Measurements from ENCODE around the gene CCSAP. TPM values are rescaled to one million over a fixed set of nuclear protein-coding genes. Genes with fewer than 3 reads are reported as not detected.
A peak's percentile ranks its signal among the peaks of the same experiment; 100 is the strongest.

The CCSAP gene
- total RNA-seq, 1 experiment from 2014 or later: 8.6 TPM

DNA sequence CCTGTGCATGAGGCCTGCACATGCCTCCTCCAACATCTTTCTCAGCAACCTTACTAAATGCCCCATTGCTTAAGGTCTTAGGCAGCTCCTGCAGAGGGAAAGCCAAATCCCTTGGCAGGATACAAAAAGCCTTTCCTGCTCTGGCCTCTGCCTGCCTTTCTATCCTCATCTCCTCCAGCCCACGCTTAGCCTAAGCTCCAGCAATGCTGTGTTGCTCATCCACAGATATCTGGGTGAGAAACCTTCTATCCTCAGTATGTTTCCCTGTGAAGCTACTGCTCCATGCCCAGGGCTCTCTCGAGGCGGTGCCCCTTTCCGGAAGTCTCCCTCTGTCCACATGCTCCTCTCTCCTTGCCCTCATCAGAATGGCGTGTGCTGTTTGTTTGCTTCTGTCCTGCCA, 37.0 kb upstream of the CCSAP start:
- Mint-ChIP-seq H3K36me3 (no peaks in the 10 kb centered on the region), H3K4me3 (peak overlapping the region; percentile 19), H3K9me3 (no peaks in the 10 kb centered on the region), H3K4me1 (peaks cover 33% of the 10 kb centered on the region), H3K27me3 (ENCODE audit: low read depth) (peaks cover 5% of the 10 kb centered on the region), H3K27ac (no peak overlapping the region)
- TF ChIP-seq, protein P1, sequence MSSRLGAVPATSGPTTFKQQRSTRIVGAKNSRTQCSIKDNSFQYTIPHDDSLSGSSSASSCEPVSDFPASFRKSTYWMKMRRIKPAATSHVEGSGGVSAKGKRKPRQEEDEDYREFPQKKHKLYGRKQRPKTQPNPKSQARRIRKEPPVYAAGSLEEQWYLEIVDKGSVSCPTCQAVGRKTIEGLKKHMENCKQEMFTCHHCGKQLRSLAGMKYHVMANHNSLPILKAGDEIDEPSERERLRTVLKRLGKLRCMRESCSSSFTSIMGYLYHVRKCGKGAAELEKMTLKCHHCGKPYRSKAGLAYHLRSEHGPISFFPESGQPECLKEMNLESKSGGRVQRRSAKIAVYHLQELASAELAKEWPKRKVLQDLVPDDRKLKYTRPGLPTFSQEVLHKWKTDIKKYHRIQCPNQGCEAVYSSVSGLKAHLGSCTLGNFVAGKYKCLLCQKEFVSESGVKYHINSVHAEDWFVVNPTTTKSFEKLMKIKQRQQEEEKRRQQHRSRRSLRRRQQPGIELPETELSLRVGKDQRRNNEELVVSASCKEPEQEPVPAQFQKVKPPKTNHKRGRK (CRISPR knock-in tag; IDR thresholded peaks at IDR 0.05; ENCODE audit: borderline replicate concordance): no peak
- TF ChIP-seq SMAD3 (CRISPR knock-in tag; IDR thresholded peaks at IDR 0.05; ENCODE audit: borderline replicate concordance): no peak
- no peak for TF ChIP-seq ZNF121 (CRISPR knock-in tag; IDR thresholded peaks at IDR 0.05)
- TF ChIP-seq KAT7 (CRISPR knock-in tag; IDR thresholded peaks at IDR 0.05; ENCODE audit: borderline replicate concordance): no peak
- TF ChIP-seq ZBTB21 (CRISPR knock-in tag; IDR thresholded peaks at IDR 0.05; ENCODE audit: borderline replicate concordance): no peak
- TF ChIP-seq FOXP1 (CRISPR knock-in tag; IDR thresholded peaks at IDR 0.05; ENCODE audit: borderline replicate concordance): no peak
- TF ChIP-seq, protein P2, sequence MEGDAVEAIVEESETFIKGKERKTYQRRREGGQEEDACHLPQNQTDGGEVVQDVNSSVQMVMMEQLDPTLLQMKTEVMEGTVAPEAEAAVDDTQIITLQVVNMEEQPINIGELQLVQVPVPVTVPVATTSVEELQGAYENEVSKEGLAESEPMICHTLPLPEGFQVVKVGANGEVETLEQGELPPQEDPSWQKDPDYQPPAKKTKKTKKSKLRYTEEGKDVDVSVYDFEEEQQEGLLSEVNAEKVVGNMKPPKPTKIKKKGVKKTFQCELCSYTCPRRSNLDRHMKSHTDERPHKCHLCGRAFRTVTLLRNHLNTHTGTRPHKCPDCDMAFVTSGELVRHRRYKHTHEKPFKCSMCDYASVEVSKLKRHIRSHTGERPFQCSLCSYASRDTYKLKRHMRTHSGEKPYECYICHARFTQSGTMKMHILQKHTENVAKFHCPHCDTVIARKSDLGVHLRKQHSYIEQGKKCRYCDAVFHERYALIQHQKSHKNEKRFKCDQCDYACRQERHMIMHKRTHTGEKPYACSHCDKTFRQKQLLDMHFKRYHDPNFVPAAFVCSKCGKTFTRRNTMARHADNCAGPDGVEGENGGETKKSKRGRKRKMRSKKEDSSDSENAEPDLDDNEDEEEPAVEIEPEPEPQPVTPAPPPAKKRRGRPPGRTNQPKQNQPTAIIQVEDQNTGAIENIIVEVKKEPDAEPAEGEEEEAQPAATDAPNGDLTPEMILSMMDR (IDR thresholded peaks at IDR 0.05): no peak
- no peak for TF ChIP-seq ZNF219 (CRISPR knock-in tag; IDR thresholded peaks at IDR 0.05; ENCODE audit: borderline replicate concordance)
- no peak for TF ChIP-seq USF2 (CRISPR knock-in tag; IDR thresholded peaks at IDR 0.05)
- TF ChIP-seq, protein P3, sequence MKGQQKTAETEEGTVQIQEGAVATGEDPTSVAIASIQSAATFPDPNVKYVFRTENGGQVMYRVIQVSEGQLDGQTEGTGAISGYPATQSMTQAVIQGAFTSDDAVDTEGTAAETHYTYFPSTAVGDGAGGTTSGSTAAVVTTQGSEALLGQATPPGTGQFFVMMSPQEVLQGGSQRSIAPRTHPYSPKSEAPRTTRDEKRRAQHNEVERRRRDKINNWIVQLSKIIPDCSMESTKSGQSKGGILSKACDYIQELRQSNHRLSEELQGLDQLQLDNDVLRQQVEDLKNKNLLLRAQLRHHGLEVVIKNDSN (CRISPR knock-in tag; IDR thresholded peaks at IDR 0.05): no peak
- TF ChIP-seq, protein P4, sequence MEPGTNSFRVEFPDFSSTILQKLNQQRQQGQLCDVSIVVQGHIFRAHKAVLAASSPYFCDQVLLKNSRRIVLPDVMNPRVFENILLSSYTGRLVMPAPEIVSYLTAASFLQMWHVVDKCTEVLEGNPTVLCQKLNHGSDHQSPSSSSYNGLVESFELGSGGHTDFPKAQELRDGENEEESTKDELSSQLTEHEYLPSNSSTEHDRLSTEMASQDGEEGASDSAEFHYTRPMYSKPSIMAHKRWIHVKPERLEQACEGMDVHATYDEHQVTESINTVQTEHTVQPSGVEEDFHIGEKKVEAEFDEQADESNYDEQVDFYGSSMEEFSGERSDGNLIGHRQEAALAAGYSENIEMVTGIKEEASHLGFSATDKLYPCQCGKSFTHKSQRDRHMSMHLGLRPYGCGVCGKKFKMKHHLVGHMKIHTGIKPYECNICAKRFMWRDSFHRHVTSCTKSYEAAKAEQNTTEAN (CRISPR knock-in tag; IDR thresholded peaks at IDR 0.05): no peak
- no peak for TF ChIP-seq NFE2L1 (CRISPR knock-in tag; IDR thresholded peaks at IDR 0.05)
- no peak for TF ChIP-seq SP1 (CRISPR knock-in tag; conservative IDR thresholded peaks at IDR 0.05)
- TF ChIP-seq GABPB1 (CRISPR knock-in tag; IDR thresholded peaks at IDR 0.05): no peak
- no peak for TF ChIP-seq PRDM15 (CRISPR knock-in tag; IDR thresholded peaks at IDR 0.05)
- TF ChIP-seq NR1H2 (CRISPR knock-in tag; IDR thresholded peaks at IDR 0.05): no peak
- no peak for TF ChIP-seq RORB (CRISPR knock-in tag; IDR thresholded peaks at IDR 0.05)
- no peak for TF ChIP-seq HMGXB4 (CRISPR knock-in tag; IDR thresholded peaks at IDR 0.05)
- ChIA-PET CTCF (no interaction called here), POLR2A (no interaction called here)
- DNase-seq (ENCODE audit: low spot score): no peak
- no peak for ATAC-seq
